ENCODE measurements around the gene MRPL45.
A peak's percentile ranks its signal among the peaks of the same experiment; 100 is the strongest.

The MRPL45 gene

DNA sequence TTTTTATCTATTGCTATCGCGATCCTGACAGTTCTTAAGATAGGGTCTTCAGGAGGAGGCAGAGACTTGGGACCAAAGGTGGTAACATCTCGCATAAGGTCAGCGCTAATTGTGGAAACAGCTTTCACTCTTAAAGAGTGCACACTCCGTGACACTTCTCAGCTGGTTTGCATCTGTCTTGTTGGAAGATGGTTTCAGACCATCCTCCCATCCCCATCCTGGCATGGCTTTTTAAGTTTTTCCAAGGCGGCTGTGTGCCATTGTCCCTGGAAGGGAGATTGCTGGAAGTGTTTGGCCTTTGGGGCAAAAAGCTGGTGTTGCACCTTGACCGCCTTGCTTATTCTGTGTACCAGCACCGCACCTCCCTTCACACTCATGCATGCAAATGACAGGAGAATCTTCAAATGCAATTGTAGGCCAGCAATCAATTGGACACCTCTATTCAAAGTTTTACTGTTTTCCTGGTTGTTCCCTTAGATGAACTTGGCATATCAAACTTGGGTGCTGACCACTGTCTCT is 56.2 kb downstream of the MRPL45 start:
- H3K27me3 ChIP-seq (ENCODE audit: insufficient read depth, poor library complexity, severe bottlenecking): no peaks in the 10 kb centered on the region
- no peak overlapping the region for H3K27ac ChIP-seq (replicated peaks)
- no peak for DNase-seq (ENCODE audit: low read depth in 1 of 2, low spot score in 1 of 2)
- TF ChIP-seq SPI1 (IDR thresholded peaks at IDR 0.05; ENCODE audit: borderline replicate concordance, low read depth) (no peak), GABPA (IDR thresholded peaks at IDR 0.05; ENCODE audit: low read depth) (no peak), POLR2AphosphoS5 (IDR thresholded peaks at IDR 0.05; ENCODE audit: low read depth) (no peak)
- TF ChIP-seq, protein P1, sequence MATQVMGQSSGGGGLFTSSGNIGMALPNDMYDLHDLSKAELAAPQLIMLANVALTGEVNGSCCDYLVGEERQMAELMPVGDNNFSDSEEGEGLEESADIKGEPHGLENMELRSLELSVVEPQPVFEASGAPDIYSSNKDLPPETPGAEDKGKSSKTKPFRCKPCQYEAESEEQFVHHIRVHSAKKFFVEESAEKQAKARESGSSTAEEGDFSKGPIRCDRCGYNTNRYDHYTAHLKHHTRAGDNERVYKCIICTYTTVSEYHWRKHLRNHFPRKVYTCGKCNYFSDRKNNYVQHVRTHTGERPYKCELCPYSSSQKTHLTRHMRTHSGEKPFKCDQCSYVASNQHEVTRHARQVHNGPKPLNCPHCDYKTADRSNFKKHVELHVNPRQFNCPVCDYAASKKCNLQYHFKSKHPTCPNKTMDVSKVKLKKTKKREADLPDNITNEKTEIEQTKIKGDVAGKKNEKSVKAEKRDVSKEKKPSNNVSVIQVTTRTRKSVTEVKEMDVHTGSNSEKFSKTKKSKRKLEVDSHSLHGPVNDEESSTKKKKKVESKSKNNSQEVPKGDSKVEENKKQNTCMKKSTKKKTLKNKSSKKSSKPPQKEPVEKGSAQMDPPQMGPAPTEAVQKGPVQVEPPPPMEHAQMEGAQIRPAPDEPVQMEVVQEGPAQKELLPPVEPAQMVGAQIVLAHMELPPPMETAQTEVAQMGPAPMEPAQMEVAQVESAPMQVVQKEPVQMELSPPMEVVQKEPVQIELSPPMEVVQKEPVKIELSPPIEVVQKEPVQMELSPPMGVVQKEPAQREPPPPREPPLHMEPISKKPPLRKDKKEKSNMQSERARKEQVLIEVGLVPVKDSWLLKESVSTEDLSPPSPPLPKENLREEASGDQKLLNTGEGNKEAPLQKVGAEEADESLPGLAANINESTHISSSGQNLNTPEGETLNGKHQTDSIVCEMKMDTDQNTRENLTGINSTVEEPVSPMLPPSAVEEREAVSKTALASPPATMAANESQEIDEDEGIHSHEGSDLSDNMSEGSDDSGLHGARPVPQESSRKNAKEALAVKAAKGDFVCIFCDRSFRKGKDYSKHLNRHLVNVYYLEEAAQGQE (IDR thresholded peaks at IDR 0.05; ENCODE audit: insufficient replicate concordance, low read depth): no peak
- TF ChIP-seq, protein P2, sequence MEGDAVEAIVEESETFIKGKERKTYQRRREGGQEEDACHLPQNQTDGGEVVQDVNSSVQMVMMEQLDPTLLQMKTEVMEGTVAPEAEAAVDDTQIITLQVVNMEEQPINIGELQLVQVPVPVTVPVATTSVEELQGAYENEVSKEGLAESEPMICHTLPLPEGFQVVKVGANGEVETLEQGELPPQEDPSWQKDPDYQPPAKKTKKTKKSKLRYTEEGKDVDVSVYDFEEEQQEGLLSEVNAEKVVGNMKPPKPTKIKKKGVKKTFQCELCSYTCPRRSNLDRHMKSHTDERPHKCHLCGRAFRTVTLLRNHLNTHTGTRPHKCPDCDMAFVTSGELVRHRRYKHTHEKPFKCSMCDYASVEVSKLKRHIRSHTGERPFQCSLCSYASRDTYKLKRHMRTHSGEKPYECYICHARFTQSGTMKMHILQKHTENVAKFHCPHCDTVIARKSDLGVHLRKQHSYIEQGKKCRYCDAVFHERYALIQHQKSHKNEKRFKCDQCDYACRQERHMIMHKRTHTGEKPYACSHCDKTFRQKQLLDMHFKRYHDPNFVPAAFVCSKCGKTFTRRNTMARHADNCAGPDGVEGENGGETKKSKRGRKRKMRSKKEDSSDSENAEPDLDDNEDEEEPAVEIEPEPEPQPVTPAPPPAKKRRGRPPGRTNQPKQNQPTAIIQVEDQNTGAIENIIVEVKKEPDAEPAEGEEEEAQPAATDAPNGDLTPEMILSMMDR (IDR thresholded peaks at IDR 0.05; ENCODE audit: insufficient read depth, low read length): no peak
- H3K4me3 ChIP-seq (replicated peaks; ENCODE audit: insufficient read depth, low read length): peak overlapping the region; percentile 84

GRCh38 chr17:38353668-38354067 is 56.7 kb downstream of the MRPL45 start:
- TF ChIP-seq GABPA (IDR thresholded peaks at IDR 0.05; ENCODE audit: low read depth): no peak
- no peak for TF ChIP-seq SPI1 (IDR thresholded peaks at IDR 0.05; ENCODE audit: borderline replicate concordance, low read depth)
- TF ChIP-seq POLR2AphosphoS5 (IDR thresholded peaks at IDR 0.05; ENCODE audit: low read depth): no peak
- TF ChIP-seq, protein P1 (IDR thresholded peaks at IDR 0.05; ENCODE audit: insufficient replicate concordance, low read depth): no peak
- TF ChIP-seq, protein P2 (IDR thresholded peaks at IDR 0.05; ENCODE audit: insufficient read depth, low read length): no peak
- Histone ChIP-seq H3K27me3 (ENCODE audit: insufficient read depth, poor library complexity, severe bottlenecking) (no peaks in the 10 kb centered on the region), H3K27ac (replicated peaks) (no peak overlapping the region), H3K4me3 (replicated peaks; ENCODE audit: insufficient read depth, low read length) (no peak overlapping the region)
- DNase-seq (ENCODE audit: low read depth in 1 of 2, low spot score in 1 of 2): no peak

- Histone ChIP-seq H3K27me3 (ENCODE audit: insufficient read depth, poor library complexity, severe bottlenecking) (no peaks in the 10 kb centered on the region), H3K4me3 (replicated peaks; ENCODE audit: insufficient read depth, low read length) (no peak overlapping the region), H3K27ac (replicated peaks) (no peak overlapping the region)
- DNase-seq (ENCODE audit: low read depth in 1 of 2, low spot score in 1 of 2): no peak
- no peak for TF ChIP-seq POLR2AphosphoS5 (IDR thresholded peaks at IDR 0.05; ENCODE audit: low read depth)
- TF ChIP-seq, protein P2 (IDR thresholded peaks at IDR 0.05; ENCODE audit: insufficient read depth, low read length): no peak
- TF ChIP-seq, protein P1 (IDR thresholded peaks at IDR 0.05; ENCODE audit: insufficient replicate concordance, low read depth): no peak
- TF ChIP-seq SPI1 (IDR thresholded peaks at IDR 0.05; ENCODE audit: borderline replicate concordance, low read depth): no peak
Measured at GRCh38 chr17:38354466-38354865, 57.5 kb downstream of the MRPL45 start.
